Ascending aorta (tissue), 2 donors: ENCODE data around the gene RNU5B-1. TPM values are rescaled to one million over a fixed set of nuclear protein-coding genes. Genes with fewer than 3 reads are reported as not detected.

ENCODE experiments used
- DNase-seq, 2 donors: peaks; one replicate each; pipeline ENCODE4 v3.0.0-alpha.2; 2019; ENCODE audit warnings: low spot score in 2 of 2
- H3K27ac ChIP-seq, 2 donors: fragments of 200-600 bp; sonication (generic); one replicate each; pipeline ENCODE4 v1.5.1; 2016 to 2017; ENCODE audit warnings: mild to moderate bottlenecking in 1 of 2
- H3K27me3 ChIP-seq: fragments of 200-600 bp; sonication (generic); one replicate; pipeline ENCODE4 v1.5.1; 2017
- H3K36me3 ChIP-seq, 2 donors: fragments of 200-600 bp; sonication (generic); one replicate each; pipeline ENCODE4 v1.5.1; 2016
- H3K4me1 ChIP-seq, 2 donors: fragments of 200-600 bp; sonication (generic); one replicate each; pipeline ENCODE4 v1.5.1; 2016 to 2017; ENCODE audit warnings: mild to moderate bottlenecking in 1 of 2
- H3K4me3 ChIP-seq, 2 donors: fragments of 200-600 bp; sonication (generic); one replicate each; pipeline ENCODE4 v1.5.1; 2016 to 2017; ENCODE audit warnings: mild to moderate bottlenecking in 1 of 2
- H3K9me3 ChIP-seq, 2 donors: fragments of 200-600 bp; sonication (generic); one replicate each; pipeline ENCODE4 v1.5.1; 2016
- CTCF ChIP-seq, 3 experiments: fragments of 200-600 bp in 2 of 3; fragments of 450-650 bp in 1 of 3; sonication (generic) in 2 of 3; IDR thresholded peaks; one replicate each; pipeline ENCODE4 v1.5.1; 2016 to 2019; ENCODE audit warnings: antibody characterized with exemption in 3 of 3, mild to moderate bottlenecking in 1 of 3, moderate library complexity in 1 of 3
- intact Hi-C: fragments of 100-400 bp; cut with DNase I; formaldehyde crosslinking; loops from one replicate; pipeline ENCODE4 v1.15.1; 2023
- total RNA-seq: library from RNA; depleted of rRNA; stranded (reverse); fragments of >200 nt; gene quantifications from one replicate; pipeline ENCODE4 v1.1.0, GENCODE V29; 2016

The RNU5B-1 gene
- total RNA-seq, 1 donor from 2014 or later = not detected

- Histone ChIP-seq H3K27ac (no peak overlapping the region), H3K4me3 (no peak overlapping the region), H3K9me3 (no peaks in the 10 kb centered on the region), H3K36me3 (no peaks in the 10 kb centered on the region), H3K4me1 (no peaks in the 10 kb centered on the region), H3K27me3 (no peaks in the 10 kb centered on the region)
- intact Hi-C loops = no loop called here
- TF ChIP-seq CTCF (IDR thresholded peaks at IDR 0.05) = no peak
- no peak for DNase-seq
Measured at GRCh38 chr15:65337436-65338070, 33.1 kb downstream of the RNU5B-1 start.

GRCh38 chr15:65338366-65338765, 33.9 kb downstream of the RNU5B-1 start:
- no peaks in the 10 kb centered on the region for H3K27me3 ChIP-seq
- intact Hi-C loops = no loop called here
- H3K9me3 ChIP-seq = no peaks in the 10 kb centered on the region
- no peaks in the 10 kb centered on the region for H3K36me3 ChIP-seq
- no peaks in the 10 kb centered on the region for H3K4me1 ChIP-seq
- H3K4me3 ChIP-seq = no peak overlapping the region
- no peak overlapping the region for H3K27ac ChIP-seq
- no peak for TF ChIP-seq CTCF (IDR thresholded peaks at IDR 0.05)
- DNase-seq = no peak

DNA sequence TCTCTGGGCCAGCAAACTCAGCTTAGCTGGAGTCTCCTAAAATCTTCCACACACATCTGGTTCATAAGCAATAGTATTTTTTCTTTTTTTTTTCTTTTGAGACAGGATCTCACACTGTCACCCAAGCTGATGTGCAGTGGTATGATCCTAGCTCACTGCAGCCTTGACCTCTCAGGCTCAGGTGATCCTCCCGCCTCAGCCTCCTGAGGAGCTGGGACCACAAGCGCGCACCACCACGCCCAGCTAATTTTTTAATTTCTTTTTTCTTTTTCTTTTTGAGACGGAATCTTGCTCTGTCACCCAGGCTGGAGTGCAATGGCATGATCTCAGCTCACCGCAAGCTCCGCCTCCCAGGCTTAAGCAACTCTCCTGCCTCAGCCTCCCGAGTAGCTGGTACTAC, 34.3 kb downstream of the RNU5B-1 start:
- intact Hi-C loops = no loop called here
- TF ChIP-seq CTCF (IDR thresholded peaks at IDR 0.05) = no peak
- Histone ChIP-seq H3K27ac (no peak overlapping the region), H3K4me1 (no peaks in the 10 kb centered on the region), H3K4me3 (no peak overlapping the region), H3K27me3 (no peaks in the 10 kb centered on the region), H3K9me3 (no peaks in the 10 kb centered on the region), H3K36me3 (no peaks in the 10 kb centered on the region)
- DNase-seq = no peak

- Histone ChIP-seq H3K4me3 (no peak overlapping the region), H3K27ac (no peak overlapping the region), H3K4me1 (no peaks in the 10 kb centered on the region), H3K27me3 (no peaks in the 10 kb centered on the region), H3K9me3 (no peaks in the 10 kb centered on the region), H3K36me3 (no peaks in the 10 kb centered on the region)
- no peak for DNase-seq
- TF ChIP-seq CTCF (IDR thresholded peaks at IDR 0.05) = no peak
- intact Hi-C loops = no loop called here
Measured at GRCh38 chr15:65339416-65339815, 34.9 kb downstream of the RNU5B-1 start.

DNA sequence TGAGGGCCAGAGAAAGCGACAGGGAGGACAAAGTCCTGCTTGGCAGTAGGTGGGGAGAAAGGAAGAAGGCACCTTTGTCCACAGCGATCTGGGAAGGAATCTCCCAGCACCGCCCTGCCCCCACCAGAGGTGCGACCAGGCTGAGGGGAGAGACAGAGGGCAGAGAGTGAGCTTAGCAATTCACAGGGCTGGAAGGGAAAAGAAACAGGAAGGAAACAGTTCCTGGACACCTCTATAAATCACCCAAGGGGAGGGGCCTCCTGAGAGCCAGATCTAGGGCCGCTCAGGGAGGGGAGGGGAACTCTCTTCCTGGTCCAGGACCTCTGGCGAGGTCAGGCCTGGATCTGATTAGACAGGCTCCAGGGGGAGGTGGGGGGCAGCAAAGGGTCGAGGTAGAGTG, 35.4 kb downstream of the RNU5B-1 start:
- no peaks in the 10 kb centered on the region for H3K4me1 ChIP-seq
- H3K9me3 ChIP-seq = no peaks in the 10 kb centered on the region
- no peaks in the 10 kb centered on the region for H3K27me3 ChIP-seq
- no peak for TF ChIP-seq CTCF (IDR thresholded peaks at IDR 0.05)
- intact Hi-C loops = no loop called here
- DNase-seq = no peak
- H3K4me3 ChIP-seq = no peak overlapping the region
- no peaks in the 10 kb centered on the region for H3K36me3 ChIP-seq
- no peak overlapping the region for H3K27ac ChIP-seq

DNA sequence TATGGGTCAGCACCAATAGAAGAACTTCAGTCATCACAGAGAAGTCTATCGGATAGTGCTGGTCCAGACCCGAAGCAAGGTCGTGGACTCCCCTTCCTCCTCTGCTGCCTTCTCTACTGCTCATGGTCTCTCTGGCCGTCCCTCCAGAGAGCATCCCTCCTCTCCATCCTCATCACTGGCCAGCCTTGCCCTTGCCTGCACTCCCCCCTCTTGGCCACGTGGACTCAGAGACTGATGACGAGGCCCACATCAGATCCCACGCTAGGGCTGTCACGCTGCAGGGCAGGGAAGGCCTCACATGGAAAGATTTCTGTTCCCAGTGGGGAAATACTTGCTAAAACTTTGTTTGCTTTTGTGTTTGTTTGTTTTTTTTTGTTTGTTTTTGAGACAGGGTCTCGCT, 38.0 kb downstream of the RNU5B-1 start:
- DNase-seq = no peak

More for the DNA sequence above, 38.0 kb downstream of the RNU5B-1 start:
- Histone ChIP-seq H3K36me3 (no peaks in the 10 kb centered on the region), H3K4me1 (no peaks in the 10 kb centered on the region), H3K4me3 (no peak overlapping the region), H3K27ac (no peak overlapping the region), H3K27me3 (no peaks in the 10 kb centered on the region), H3K9me3 (no peaks in the 10 kb centered on the region)
- TF ChIP-seq CTCF (IDR thresholded peaks at IDR 0.05) = no peak
- intact Hi-C loops = no loop called here
